Cardiac muscle cell (in vitro differentiated cells and primary cell): ENCODE results near the gene BMERB1. TPM values are rescaled to one million over a fixed set of nuclear protein-coding genes. Genes with fewer than 3 reads are reported as not detected.
A peak's percentile ranks its signal among the peaks of the same experiment; 100 is the strongest.
"Not testable (repeated sequence)": the region's sequence is repeated elsewhere in the genome, so short reads cannot be mapped to it uniquely, and the experiment has no call there.

ENCODE experiments used
- DNase-seq, 2 donors: peaks; one replicate each; pipeline versions ENCODE4 v3.0.0 to v3.0.0-alpha.2; 2010 to 2017; ENCODE audit warnings: low read depth in 1 of 2, low spot score in 1 of 2
- H3K27ac ChIP-seq: fragments of 200-600 bp; sonication (generic); 2 replicates; pipeline ENCODE4 v1.5.1; 2016
- H3K27me3 ChIP-seq: fragments of 200-600 bp; sonication (generic); 2 replicates; pipeline ENCODE4 v1.6.0; 2016; ENCODE audit warnings: control low read depth
- H3K36me3 ChIP-seq: fragments of 200-600 bp; sonication (generic); 2 replicates; pipeline ENCODE4 v1.5.1; 2016; ENCODE audit warnings: control low read depth
- H3K4me1 ChIP-seq: fragments of 200-600 bp; sonication (generic); 2 replicates; pipeline ENCODE4 v1.8.1; 2017; ENCODE audit warnings: low read depth, mild to moderate bottlenecking, mixed run types
- H3K4me3 ChIP-seq: fragments of 200-600 bp; sonication (generic); 2 replicates; pipeline ENCODE4 v1.5.1; 2016; ENCODE audit warnings: mild to moderate bottlenecking
- H3K9me3 ChIP-seq: fragments of 200-600 bp; sonication (generic); 2 replicates; pipeline ENCODE4 v1.5.1; 2017; ENCODE audit warnings: low read depth, mild to moderate bottlenecking, control low read depth
- polyA plus RNA-seq: library from polyadenylated mRNA; unstranded; fragments of >200 nt; fragmentation: Nextera tagmentation; extraction: Ambion mirVana; gene quantifications from 2 replicates; pipeline ENCODE4 v1.2.1, GENCODE V29; 2016
- total RNA-seq: library from RNA; depleted of rRNA; stranded (reverse); fragments of >200 nt; gene quantifications from 2 replicates; pipeline ENCODE4 v1.2.3, GENCODE V29; 2016
- TF ChIP-seq, protein P1 (sequence below): IDR thresholded peaks from 2 replicates; pipeline ENCODE4 v1.5.1; 2012; ENCODE audit warnings: low read depth, mild to moderate bottlenecking, low read length

BMERB1 gene
- total and polyA plus RNA-seq, 2 experiments from 2014 or later, result 15.2 to 22.1 TPM

- Histone ChIP-seq H3K4me1 (no peaks in the 10 kb centered on the region), H3K4me3 (no peak overlapping the region), H3K9me3 (no peaks in the 10 kb centered on the region), H3K27me3 (no peaks in the 10 kb centered on the region), H3K27ac (no peak overlapping the region), H3K36me3 (peaks cover 55% of the 10 kb centered on the region)
- no peak for DNase-seq
- TF ChIP-seq, protein P1, sequence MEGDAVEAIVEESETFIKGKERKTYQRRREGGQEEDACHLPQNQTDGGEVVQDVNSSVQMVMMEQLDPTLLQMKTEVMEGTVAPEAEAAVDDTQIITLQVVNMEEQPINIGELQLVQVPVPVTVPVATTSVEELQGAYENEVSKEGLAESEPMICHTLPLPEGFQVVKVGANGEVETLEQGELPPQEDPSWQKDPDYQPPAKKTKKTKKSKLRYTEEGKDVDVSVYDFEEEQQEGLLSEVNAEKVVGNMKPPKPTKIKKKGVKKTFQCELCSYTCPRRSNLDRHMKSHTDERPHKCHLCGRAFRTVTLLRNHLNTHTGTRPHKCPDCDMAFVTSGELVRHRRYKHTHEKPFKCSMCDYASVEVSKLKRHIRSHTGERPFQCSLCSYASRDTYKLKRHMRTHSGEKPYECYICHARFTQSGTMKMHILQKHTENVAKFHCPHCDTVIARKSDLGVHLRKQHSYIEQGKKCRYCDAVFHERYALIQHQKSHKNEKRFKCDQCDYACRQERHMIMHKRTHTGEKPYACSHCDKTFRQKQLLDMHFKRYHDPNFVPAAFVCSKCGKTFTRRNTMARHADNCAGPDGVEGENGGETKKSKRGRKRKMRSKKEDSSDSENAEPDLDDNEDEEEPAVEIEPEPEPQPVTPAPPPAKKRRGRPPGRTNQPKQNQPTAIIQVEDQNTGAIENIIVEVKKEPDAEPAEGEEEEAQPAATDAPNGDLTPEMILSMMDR, result no peak
Measured at GRCh38 chr16:15606518-15607220, 172.3 kb downstream of the BMERB1 start.

DNA sequence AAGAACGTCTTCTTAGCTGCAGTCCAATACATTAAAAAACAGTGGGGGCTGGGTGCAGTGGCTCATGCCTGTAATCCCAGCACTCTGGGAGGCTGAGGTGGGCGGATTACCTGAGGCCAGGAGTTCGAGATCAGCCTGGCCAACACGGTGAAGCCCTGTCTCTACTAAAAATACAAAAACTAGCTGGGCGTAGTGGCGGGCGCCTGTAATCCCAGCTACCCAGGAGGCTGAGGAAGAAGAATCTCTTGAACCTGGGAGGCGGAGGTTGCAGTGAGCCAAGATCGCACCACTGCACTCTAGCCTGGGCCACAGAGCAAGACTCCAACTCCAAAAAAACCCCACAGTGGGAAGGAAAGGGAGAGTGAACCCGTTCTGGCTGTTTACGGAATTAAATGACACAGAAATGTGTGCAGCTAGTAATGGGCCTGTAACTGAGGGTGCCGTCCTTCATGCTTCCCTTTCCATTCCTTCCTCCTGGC lies 172.9 kb downstream of the BMERB1 start:
- not testable (repeated sequence) for H3K4me3 ChIP-seq, H3K9me3 ChIP-seq, H3K27me3 ChIP-seq, DNase-seq, H3K4me1 ChIP-seq, H3K27ac ChIP-seq
- peaks cover 57% of the 10 kb centered on the region for H3K36me3 ChIP-seq

GRCh38 chr16:15607700-15608396 lies 173.5 kb downstream of the BMERB1 start:
- H3K27ac ChIP-seq, result no peak overlapping the region

DNA sequence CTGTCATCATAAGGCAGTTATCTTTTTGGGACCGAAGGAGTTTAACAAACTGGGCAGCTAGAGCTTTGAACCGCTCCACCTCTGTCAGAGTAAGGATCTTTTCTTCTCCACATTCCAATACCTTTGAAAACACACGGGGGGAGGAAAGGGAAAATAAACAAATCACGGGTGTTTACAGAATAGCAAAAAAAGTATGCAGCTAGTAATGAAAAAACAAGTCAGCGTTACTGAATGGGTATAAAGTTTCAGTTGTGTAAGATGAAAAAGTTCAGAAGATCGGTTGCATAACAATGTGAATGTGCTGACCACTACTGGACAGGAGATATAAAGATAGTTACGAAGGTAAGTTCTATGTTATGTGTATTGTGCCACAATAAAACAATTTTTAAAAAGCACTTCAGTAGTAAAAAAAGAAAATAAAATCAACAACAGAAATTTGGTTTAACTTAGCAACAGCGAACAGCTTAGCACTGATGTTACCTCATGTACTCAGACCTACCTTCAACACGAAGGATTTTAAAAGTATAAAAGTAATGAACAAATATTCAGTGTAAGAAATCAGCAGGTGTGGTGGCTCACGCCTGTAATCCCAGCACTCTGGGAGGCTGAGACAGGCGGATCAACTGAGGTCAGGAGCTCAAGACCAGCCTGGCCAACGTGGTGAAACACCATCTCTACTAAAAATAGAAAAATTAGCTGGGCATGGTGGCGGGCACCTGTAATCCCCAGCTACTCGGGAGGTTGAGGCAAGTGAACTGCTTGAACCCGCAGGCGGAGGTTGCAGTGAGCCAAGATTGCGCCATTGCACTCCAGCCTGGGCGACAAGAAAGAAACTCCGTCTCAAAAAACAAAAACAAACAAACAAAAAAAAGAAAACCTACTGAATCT lies 174.3 kb downstream of the BMERB1 start:
- no peaks in the 10 kb centered on the region for H3K27me3 ChIP-seq
- peak in 1 of 2 donors; percentile 37 for DNase-seq
- H3K36me3 ChIP-seq, result peaks cover 54% of the 10 kb centered on the region
- no peak overlapping the region for H3K4me3 ChIP-seq
- H3K27ac ChIP-seq, result no peak overlapping the region
- H3K9me3 ChIP-seq, result no peaks in the 10 kb centered on the region
- TF ChIP-seq, protein P1, result peak; percentile 14
- no peaks in the 10 kb centered on the region for H3K4me1 ChIP-seq

More at GRCh38 chr16:15607700-15608396, 173.5 kb downstream of the BMERB1 start:
- TF ChIP-seq, protein P1, result no peak
- H3K9me3 ChIP-seq, result no peaks in the 10 kb centered on the region
- H3K36me3 ChIP-seq, result peaks cover 60% of the 10 kb centered on the region
- H3K4me1 ChIP-seq, result no peaks in the 10 kb centered on the region
- H3K4me3 ChIP-seq, result no peak overlapping the region
- DNase-seq, result peak in 1 of 2 donors; percentile 65
- H3K27me3 ChIP-seq, result no peaks in the 10 kb centered on the region

- Histone ChIP-seq H3K27ac (no peak overlapping the region), H3K4me1 (no peaks in the 10 kb centered on the region), H3K36me3 (peaks cover 48% of the 10 kb centered on the region), H3K4me3 (no peak overlapping the region), H3K9me3 (no peaks in the 10 kb centered on the region), H3K27me3 (no peaks in the 10 kb centered on the region)
- TF ChIP-seq, protein P1, result no peak
- DNase-seq, result peak in 1 of 2 donors; percentile 18
Measured at GRCh38 chr16:15609286-15609649, 174.9 kb downstream of the BMERB1 start.
